ENCODE results near the gene FCGR2B.
"Not testable (repeated sequence)": the region's sequence is repeated elsewhere in the genome, so short reads cannot be mapped to it uniquely, and the experiment has no call there.

FCGR2B gene

DNA sequence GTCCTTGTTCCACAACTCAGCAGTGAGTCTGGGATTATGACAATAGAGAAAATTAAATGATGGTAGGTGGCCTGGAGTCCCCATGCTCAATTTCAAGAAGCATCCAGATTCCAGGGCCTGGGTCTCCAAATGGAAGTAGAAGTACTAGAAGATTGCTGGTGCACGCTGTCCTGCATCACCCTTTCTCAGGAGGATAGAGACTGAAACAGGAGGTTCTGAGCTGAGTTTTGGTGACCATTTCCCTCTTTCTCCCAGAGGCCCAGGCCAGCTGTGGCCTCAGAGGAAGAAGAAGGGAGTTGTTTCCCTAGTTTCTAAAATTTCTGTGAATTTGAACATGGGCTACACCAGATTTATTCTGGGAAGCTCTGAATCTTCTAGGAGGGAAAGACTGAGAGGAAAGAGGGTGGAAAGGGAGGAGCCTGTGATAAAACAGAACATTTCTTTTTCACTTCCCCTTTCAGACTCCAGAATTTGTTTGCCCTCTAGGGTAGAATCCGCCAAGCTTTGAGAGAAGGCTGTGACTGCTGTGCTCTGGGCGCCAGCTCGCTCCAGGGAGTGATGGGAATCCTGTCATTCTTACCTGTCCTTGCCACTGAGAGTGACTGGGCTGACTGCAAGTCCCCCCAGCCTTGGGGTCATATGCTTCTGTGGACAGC is at the start of gene FCGR2B:
Gene FCGR2B (plus strand): TSS at position 460 of the 656 bp plus-strand sequence. CDS start 99 bp downstream, at position 559.
- not testable (repeated sequence) for DNase-seq

DNA sequence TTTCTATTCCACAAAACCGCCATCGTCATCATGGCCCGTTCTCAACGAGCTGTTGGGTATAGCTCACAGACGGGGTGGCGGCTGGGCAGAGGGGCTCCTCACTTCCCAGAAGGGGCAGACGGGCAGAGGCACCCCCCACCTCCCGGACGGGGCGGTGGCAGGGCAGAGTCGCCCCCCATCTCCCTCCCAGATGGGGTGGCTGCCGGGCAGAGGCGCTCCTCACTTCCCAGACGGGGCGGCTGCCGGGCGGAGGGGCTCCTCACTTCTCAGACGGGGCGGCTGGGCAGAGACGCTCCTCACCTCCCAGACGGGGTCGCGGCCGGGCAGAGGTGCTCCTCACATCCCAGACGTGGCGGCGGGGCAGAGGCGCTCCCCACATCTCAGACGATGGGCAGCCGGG is 46.5 kb upstream of the FCGR2B start:
- not testable (repeated sequence) for DNase-seq

DNA sequence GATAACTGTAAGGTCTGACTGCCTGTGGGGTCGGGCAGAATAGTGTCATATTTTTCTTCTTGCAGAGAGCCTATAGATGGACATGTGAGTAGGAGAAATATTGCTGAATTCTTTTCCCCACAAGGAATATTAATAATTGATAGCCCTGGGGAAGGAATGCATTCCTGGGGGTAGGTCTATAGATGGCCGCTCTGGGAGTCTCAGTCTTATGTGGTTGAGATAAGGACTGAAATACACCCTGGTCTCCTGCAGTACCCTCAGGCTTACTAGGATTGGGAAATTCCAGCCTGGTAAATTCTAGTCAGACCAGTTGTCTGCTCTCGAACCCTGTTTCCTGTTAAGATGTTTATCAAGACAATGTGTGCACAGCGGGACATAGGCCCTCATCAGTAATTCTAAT is 44.4 kb upstream of the FCGR2B start:
- DNase-seq: not testable (repeated sequence)

DNA sequence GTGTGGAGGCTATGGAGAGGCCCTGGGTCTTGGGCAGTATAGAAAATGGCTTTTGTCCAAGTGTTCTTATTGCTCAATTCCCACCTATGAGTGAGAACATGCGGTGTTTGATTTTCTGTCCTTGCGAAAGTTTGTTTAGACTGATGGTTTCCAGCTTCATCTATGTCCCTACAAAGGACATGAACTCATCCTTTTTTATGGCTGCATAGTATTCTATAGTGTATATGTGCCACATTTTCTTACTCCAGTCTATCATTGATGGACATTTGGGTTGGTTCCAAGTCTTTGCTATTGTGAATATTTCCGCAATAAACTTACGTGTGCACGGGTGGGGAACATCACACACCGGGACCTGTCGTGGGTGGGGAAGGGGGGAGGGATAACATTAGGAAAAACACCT is 42.5 kb upstream of the FCGR2B start:
- DNase-seq: not testable (repeated sequence)

DNA sequence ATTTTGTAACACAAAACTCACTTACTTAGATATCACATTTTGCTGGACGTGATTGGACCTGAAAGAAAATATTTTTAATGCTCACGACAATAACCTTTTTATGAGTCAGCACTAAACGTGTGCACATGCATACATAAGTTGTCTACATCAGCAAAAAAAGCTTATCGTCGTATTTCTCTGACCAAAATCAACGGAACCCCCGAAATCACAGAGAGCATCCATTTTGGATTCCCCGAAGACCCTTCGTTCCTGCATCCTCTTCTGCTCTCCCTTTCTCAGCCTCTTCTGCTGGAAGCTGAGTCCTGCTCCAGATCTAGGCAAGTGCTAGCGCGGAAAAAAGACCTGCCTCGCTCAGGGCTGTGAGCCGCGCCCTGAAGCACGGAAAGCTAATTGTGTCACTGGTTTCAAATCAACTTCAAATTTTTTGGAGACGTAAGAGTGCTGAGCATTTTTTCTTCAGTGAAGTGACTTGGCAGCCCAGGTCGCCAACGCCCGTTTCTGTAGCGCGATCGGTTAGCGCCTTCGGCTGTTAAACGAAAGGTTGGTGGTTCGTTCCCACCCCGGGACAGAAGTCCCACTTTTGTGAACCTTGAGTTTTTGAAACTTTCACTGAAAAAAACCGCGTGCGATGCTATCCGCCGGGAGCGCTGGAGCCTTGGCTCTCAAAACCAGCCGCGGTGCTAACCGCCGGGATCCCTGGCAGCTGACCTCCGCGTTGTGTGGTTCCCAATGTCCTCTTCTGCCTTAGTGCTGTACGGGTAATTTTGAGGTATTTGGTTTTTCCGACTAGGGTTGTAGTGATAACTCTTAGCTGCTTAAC is 41.6 kb upstream of the FCGR2B start:
- DNase-seq: not testable (repeated sequence)

DNA sequence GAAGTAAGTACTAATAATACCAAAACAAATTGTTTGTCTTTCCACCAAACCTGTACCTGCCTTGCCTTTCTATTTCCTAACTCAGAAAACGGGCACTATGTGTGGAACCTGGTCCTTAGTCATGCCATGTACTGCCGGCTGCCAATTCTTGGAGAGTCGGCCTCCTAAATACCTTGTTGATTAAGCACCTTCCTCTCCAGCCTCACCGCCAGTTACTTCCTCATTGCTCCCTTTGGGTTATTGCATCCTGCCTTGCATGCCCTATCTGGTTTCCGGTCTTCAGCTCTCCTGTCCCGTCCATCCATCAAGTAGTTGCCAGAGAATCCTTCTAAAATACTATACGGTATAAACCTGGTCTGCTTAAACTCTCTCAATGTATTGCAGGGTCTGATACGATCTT is 40.9 kb upstream of the FCGR2B start:
- not testable (repeated sequence) for DNase-seq

DNA sequence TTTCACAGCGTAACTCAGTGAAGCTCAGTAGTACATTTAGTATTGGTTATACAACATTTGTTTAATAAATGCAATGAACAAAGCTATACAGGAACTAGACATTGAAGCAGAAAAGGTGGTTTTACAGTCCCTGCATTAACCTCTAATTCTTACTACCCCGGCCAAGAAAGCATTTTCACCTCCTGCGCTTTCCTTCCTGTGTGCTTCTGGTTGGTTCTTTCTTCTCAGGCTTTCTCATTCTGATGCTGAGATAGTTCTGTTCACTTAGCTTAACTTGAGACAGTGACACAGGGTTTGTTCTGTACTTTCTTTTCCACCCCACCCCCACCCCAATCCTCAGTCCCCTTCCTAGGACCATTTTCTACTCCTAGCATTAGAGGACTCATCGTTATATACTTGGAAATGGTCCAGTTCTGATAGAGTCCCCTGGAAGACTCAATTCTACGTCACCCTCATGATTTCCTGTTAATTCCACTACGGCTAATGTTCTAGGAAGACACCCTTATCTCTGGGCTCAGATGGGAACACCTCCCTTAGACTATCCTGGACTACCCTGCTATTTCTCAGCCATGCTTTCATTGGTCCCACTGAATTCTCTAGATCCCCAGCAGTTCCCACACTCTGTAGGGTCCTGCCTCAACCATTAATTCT is 39.4 kb upstream of the FCGR2B start:
- DNase-seq: not testable (repeated sequence)

DNA sequence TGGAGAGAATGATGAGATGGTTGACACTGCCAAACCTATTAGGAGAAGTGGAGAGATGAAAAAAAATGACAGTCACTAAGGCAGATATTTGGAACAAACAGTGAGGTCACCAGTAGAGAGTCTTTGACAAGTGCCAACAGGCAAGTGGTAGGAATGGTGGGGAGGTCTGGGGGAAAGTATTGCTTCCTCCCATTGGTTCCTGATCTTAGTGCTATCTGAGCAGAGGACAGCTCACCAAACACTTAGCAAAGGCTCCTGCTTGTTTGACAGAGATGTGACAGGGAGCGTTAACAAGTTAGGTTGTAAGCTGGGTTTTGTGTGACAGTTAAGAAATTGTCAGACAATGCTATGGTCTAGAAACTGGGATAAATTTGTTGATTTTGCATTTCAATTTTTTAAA is 38.3 kb upstream of the FCGR2B start:
- not testable (repeated sequence) for DNase-seq

DNA sequence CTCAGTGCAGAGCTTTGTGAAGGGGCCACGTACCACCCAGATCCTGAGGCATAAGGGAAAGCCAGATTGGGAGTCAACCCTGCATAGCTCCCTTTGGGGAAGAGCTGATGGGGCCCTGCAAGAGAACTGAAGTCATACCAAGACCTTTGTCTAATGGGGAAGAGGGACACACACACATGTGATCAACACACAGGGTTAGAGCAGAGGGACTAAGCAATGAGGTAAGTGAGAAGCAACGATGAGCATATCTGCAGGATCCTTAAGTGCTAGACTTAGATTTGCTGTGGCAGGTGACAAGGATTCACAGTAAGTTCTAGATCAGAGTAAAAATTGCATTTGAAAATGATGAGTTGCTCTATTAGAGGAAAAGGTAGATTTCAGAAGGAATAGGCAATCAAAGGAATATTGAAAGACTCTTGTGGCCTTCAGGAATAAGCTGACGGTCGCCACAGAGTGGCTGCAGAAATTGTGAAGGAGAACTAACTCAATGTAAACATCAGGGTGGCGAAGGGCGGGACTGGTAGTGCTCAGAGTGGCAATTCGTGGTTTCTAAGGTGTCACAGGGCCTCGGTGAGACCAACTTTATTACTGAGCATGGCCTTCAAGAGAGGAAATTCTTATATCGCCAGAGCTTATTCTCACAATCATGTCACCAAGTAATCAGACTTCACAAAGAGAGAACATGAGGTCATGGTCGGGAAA is 36.3 kb upstream of the FCGR2B start:
- DNase-seq: not testable (repeated sequence)

DNA sequence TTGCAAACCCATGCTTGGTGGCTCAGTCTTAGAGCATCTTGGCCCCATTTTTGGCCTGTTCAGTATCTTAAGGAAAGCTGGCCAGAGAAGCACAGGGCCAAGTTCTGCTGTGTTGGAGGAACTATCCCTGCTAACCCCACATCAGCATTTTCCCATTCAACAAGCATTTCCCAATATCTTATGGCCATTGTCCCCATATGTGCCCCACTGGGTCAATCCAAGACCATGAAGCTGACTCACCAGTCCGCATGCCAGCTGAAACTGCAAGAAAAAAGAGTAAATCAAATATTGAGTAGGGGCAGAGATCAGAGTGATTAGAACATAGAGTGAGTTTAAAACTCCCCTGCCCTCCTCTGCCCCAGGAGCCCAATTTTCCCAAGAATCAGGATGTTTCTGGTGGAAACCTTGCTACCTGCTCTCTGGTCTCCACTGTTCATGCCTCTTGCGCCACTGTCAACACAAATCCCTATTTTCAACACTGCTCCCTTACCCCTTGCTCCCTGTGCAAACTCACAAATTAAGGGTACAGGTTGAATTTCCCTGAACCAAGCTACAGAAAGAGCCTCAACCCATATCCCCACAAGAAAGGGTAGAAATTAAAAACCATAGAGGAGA is 32.7 kb upstream of the FCGR2B start:
- not testable (repeated sequence) for DNase-seq

DNA sequence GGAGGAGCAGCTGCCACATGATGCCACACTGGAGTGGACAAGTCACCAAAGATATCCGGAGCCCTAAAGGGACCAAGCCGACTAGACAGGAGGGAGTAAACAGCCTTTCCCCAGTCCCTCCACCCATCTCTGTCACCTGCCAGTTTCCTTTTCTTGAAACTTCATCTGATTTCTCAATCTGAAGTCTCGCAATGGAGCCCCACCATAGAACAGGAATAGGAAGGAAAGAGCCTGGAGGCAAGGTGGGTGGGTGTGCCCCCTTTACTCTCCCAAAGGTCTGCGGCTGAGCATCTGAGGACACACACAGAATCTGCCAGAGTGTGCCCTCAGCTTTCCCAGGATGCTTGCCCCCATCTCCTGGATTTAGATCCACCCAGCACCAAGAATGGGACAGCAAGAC is 31.9 kb upstream of the FCGR2B start, which contains the start of gene FCGR3B:
Gene FCGR3B (minus strand): TSS at position 101 of the 400 bp plus-strand sequence. CDS start 82 bp downstream, at position 19.
- no peak for DNase-seq

DNA sequence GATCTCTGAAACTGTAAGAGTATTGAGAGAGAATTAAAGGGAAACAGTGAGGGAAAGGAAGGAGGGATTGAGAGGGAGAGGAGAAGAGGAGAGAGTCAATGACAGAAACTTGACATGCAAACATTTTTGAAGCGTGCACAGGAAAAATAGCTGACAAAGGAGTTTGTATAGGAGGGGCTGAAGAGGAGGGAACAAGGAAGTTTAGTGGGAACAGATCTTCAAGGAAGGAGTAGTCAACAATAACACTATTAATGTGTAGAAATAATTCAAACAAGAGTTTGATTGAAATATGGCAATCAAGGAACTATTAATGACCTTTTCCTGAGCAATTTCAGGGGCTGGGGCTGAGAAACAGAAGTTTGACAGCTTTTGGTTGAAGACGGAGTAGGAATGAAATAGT is 27.9 kb upstream of the FCGR2B start:
- not testable (repeated sequence) for DNase-seq

DNA sequence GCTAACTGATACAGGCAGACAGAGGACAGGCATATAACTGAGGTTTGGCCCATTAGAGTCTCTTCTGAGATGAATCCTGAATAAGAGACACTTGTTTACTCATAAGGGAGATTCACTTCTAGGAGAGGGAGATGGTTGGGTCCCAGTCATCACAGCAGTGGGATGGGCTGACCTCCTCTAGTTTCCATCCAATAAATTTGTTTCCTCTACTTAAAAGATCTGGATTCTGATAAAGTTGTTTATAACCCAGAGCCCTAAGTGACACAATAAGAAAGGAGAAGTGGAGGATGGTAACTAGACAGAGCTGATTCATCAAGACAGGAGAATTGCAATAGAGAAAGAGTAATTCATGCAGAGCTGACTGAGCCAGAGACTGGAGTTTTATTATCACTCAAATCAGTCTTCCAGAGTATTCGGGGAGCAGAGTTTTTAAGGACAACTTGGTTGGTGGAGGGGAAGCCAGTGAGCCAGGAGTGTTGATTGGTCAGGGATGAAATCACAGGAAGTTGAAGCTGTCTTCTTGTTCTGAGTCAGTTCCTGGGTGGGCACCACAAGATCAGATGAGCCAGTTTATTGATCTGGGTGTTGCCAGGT is 26.7 kb upstream of the FCGR2B start:
- not testable (repeated sequence) for DNase-seq

DNA sequence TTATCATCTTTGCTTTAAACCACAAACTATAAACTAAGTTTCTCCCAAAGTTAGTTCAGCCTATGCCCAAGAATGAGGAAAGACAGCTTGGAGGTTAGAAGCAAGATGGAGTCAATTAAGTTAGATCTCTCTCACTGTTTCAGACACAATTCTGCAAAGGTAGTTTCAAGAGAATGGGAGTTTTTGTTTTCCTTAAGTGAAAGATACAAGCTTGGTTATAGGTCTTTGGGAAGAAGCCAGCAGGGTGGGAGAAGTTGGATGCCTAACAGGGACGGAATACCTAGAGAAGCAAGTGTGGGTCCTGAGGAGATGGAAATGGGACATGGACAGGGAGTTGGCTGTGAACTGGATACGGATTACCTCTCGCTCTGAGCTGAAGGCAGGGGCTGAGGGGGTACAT is 26.0 kb upstream of the FCGR2B start:
- DNase-seq: not testable (repeated sequence)

DNA sequence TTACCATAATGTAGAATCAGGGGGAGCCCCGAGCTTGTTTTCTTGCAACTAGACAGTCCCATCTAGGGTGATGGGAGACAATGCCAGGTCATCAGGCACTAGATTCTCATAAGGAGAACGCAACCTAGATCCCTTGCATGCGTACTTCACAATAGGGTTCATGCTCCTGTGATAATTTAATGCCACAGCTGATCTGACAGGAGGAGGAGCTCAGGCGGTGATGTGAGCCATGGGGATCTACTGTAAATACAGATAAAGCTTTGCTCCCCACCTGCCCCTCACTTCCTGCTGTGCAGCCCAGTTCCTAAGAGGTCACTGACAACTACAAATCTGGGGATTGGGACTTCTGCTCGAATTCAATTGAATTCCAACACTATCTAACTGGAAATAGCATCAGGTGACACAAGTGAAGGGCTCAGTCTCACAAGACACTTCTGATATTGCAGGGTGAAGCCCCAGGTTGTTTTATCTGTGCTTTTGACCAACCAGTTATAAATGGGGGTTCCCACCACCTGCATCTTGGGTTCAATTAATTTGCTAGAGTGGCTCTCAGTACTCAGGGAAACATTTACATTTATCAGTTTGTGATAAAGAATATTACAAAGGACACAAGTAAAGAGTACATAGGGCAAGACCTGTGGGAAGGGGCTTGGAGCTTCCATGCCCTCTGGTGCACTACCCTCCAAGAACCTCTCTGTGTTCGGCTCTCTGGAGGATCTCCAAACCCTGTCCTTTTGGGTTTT is 24.5 kb upstream of the FCGR2B start:
- not testable (repeated sequence) for DNase-seq

DNA sequence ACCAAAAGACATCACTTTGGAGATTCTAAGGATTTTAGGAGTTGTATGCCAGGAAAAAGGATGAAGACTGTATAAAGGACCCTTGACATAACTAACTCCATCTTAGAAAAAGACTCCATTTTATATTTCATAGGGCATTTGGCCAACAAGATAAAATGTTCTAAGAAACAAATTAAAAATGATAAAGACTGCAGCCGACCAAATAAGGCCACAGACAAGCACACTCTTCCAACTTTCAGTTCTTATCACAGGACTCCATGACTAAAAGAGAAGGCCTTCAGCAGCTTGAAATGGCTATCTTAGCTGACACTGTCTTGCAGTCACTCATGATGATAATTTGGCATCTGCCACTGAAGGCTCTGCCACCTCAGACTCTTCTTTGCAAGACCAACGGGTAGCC is 23.7 kb upstream of the FCGR2B start:
- not testable (repeated sequence) for DNase-seq

DNA sequence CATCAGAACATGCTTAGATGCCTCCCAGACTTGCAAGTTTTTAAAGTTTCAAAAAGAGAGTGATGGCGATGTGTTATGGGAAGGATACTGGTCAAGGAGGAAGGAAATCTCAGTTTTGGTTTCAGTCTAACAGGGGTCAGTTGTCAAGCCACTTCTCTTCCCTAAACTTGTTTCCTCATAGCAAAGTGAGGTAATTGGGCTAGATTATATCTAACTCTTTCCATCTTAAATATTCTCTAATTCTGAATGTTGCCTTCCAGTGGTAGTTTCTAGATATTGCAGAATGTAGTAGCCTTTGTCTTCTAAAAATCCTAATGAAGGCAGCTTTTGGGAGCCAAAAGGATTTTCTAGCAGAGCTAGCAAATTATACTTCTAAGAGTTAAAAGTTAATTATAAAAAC is 20.2 kb upstream of the FCGR2B start:
- not testable (repeated sequence) for DNase-seq

DNA sequence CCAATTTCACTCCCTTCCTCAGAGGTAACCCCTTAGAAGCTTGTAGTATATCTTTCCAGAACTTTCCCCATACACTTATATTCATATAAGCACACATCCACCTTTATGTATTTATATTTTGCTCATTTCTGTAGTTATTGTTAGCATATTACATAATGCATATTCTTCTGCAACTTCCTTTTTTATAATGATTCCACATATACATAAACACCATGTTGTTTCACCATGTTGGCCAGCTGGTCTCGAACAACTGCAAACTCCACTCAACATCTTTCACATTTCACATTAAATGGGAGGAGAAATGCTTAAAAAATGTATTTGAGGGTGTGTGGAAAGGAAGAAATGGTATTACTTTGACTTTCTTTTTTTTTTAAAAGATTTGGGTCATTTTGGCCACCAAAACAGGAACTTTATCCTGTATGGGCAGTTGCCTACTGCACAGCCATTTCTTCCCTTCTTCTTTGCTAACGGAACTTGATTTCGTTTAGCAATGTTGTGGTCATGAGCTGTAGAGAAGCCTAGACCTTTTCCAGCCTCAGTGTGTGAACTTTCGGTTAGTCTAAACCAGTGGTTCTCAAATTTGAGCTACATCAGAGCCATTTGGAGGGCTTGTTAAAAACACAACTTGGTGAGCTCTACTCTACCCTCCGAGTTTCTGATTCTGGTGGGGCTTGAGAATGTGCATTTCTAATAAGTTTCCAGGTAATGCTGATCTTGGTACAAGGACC is 19.3 kb upstream of the FCGR2B start:
- not testable (repeated sequence) for DNase-seq

DNA sequence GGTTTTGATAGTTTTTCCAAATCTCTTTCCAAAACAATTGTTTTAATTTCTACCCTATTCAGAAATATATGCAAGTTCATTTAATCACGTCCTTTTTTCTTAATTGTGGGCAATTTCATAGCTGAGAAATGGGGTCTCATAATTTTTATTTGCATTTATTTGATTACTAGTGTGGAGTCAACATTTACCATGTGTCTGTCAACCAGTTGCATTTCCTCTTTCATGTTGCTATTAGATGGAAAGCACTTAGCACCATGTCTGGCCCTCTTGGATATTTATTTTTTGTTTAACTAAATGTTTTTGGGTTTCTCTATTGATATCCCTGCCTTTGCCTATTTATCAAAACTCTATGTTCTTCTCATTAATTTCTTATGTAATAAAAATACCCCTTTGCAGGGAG is 18.1 kb upstream of the FCGR2B start:
- DNase-seq: not testable (repeated sequence)
